NCI-H2107 treated with DMSO at 0.1 percent for 48 hours (cell line): ENCODE data around the gene KRTAP15-1.

Experiments
- DNase-seq: peaks from one replicate; lab custom pipeline; 2025; ENCODE audit not compliant: unreplicated experiment; lab: John Stamatoyannopoulos, UW

The KRTAP15-1 gene, protein sequence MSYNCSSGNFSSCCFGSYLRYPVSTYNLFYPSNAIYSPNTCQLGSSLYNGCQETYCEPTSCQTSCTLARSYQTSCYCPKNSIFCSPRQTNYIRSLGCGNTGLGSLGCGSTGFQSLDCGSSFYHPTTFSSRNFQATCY

GRCh38 chr21:30439975-30440374 is at the start of gene KRTAP15-1:
Gene KRTAP15-1 (plus strand): TSS chr21:30440275. CDS start chr21:30440328, 53 bp downstream.
- DNase-seq: no peak

DNA sequence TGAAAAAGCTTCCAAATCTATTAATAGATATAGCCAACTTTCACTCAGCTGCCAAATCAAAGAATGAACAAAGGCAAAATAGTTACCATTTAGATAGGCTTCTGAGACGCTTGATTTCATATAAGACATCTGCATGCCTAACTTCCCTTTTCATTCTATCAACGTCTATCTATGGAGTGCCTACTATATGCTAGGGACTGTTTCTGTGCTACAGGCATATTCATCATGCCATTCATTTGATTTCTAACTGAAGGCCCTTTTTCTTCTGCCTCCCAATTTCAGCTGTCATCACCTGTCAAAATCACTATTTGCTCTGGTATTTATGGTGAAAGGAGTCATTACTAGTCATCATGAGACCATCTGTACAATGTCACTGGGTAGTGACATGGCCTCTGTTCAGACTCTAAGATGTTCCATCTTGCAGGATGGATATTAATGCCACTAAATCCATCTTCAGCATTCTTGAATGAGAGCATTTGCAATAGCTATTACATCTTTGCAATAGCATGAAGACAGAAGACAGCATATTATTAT is 48.5 kb upstream of the KRTAP15-1 start:
- no peak for DNase-seq

GRCh38 chr21:30395731-30396130 is 44.3 kb upstream of the KRTAP15-1 start, which contains the start of gene KRTAP13-1:
Gene KRTAP13-1 (plus strand): TSS chr21:30396031. CDS start chr21:30396087, 56 bp downstream.
- no peak for DNase-seq

DNA sequence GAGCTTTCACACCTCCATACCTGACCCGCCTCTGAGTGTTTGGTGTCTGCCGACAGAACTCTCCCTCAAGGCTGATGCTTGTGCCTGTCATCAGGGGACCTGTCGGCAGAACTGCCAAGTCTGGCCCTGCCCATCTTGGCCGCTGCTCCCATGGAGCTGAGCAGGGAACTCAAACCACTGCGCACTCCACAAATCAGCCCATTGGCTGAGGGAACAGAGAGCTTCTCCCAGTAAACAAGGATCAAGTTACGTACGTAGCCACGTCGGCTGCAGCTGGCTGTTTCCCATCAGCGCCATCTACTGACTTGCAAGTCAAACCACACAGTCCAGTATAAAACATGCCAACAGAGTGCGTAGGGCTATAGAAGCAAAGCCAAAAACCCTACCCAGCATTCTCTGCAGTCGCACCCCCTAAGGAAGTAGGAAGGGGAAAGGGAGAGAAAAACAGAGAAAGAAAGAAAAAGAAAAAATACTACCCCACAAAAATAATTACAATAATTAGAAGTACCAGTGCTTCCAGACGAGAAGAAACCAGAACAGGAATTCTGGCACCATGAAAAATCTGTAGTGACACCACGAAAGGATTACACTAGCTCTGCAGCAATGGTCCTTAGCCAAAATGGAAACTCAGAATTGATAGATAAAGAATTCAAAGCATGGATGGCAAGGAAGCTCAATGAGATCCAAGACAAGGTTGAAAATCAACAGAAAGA is 31.1 kb upstream of the KRTAP15-1 start:
- DNase-seq: peak; percentile 93

GRCh38 chr21:30415993-30416392 is 24.1 kb upstream of the KRTAP15-1 start:
- no peak for DNase-seq

GRCh38 chr21:30425826-30426225 is 14.2 kb upstream of the KRTAP15-1 start, which contains the start of gene KRTAP13-3:
Gene KRTAP13-3 (minus strand): TSS chr21:30425926. CDS start chr21:30425912, 14 bp downstream.
- no peak for DNase-seq

- DNase-seq: no peak
Observed at GRCh38 chr21:30426731-30427130, 13.3 kb upstream of the KRTAP15-1 start.

DNA sequence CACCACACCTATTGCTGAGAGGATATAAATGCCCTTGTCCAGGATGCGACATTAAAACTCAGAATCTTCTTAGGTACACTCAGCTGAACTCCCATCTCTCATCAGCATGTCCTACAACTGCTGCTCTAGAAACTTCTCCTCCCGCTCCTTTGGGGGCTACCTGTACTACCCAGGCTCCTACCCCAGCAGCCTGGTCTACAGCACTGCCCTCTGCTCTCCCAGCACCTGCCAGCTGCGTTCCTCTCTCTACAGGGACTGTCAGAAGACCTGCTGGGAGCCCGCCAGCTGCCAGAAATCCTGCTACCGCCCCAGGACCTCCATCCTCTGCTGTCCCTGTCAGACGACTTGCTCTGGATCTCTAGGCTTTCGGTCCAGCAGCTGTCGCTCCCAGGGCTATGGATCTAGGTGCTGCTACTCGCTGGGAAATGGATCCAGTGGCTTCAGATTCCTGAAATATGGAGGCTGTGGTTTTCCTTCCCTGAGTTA is 9.9 kb upstream of the KRTAP15-1 start, which contains the start of gene KRTAP13-4:
Gene KRTAP13-4 (plus strand): TSS at position 51 of the 486 bp plus-strand sequence. CDS start 56 bp downstream, at position 107.
- no peak for DNase-seq

DNA sequence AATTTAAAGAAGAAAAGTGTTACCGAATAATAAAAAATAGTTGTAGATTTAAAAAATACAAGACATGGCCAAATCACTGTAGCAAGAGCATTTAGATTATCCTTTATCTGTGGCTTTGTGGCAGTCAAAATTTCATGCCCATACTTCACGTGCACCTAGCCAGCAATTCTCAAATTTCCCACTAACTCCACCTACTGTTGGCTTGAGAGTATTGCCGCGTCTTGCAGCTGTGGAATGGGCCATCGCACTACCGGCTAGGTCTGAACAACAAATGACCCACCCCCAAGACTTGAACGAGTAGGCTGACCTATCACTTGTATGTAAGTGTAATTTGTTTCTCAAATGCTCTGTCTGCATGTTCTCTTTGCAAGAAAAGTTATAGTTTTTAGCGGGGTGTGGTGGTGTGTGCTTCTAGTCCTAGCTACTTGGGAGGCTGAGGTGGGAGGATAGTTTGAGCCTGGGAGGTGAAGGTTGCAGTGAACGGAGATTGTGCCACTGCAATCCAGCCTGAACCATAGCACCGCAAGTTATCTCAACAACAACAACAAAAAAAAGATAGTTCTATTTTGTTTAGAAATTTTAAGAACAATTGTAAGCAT is 5.9 kb upstream of the KRTAP15-1 start:
- peak; percentile 34 for DNase-seq

DNA sequence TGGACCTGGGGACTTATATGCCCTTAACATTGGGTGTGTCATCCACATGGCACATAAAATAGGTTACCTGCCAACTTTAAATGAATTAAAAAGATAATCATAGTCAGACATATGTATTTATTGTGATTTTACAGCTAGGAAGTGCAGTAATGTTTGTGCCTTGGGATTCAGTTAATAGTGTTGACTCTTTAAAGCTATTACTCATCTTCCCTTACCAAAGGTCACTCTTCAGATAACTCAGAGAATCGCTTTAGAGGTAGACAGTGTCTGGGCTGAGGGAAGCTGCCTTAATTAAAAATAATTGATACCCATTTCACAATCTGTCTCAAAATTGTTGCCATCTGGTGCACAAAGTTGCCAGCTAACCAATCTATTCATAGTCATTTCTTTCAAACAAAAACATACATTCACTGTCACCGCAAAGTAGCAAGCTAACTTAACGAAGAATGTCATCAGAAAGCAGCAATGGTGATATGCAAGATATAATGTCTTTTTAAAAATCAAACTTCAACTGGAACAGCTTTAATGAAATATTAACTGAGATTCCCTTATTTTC is 3.0 kb upstream of the KRTAP15-1 start:
- DNase-seq: no peak

DNA sequence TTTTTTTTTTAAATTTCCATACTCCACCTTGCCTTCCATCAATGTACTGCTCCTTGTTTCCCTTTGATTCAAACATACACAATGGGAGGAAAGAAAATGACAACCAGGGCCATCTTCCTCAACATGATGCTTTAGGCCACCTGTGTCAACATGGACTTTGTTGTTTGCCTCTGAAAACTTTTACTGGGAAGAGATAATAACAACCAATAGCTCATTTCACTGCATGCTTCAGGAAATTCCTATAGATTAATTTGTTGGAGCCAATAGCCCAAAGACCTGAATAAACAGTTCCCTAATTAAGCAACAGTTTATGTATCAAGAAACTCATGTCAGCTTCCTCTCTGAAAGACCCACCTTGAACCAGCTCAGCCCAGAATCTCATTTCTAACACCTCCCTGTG is 3.2 kb downstream of the KRTAP15-1 start:
- DNase-seq: no peak

DNA sequence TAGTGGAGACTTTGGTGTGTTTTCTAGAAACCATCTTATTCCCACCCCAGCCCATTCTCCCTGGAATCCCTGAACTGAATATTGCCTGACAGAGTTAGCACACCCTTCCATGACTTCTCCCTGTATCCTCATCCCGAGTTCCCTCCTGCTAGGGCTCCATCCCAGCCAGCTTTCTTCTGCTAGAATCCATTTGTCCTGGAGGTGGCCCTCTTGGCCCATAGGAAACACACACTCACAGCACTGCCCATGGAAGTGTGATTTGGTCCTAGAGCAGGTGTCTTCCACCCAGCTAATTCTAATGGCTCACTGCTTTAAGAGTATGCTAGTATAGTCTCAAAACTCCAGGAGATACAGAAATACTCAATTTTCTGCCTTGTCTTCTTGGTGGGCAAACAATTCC is 4.1 kb downstream of the KRTAP15-1 start:
- no peak for DNase-seq

DNA sequence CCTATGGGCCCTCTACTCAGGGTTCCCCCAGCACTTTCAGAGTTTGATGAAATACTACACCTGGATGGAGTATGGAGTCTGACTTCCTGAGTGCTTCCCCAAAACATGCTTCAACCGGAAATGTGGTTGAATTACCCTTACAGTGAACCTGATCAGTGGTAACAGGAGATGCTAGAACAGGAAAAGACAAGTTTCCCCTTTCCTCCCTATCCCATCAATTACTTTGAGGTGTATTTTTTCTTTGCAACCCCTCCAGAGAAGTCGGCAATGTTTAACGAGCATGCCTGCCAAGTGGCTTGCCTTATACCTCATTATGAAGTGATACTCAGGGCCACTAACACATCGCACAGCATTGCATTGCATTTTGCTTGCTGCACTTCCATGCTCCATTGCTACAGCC is 7.0 kb downstream of the KRTAP15-1 start:
- DNase-seq: no peak

GRCh38 chr21:30448514-30448913 is 8.4 kb downstream of the KRTAP15-1 start:
- DNase-seq: no peak

GRCh38 chr21:30463713-30464112 is 23.6 kb downstream of the KRTAP15-1 start:
- no peak for DNase-seq

- DNase-seq: no peak
Observed at GRCh38 chr21:30468900-30469714, 29.0 kb downstream of the KRTAP15-1 start.

GRCh38 chr21:30478004-30478403 is 37.9 kb downstream of the KRTAP15-1 start:
- DNase-seq: no peak

DNA sequence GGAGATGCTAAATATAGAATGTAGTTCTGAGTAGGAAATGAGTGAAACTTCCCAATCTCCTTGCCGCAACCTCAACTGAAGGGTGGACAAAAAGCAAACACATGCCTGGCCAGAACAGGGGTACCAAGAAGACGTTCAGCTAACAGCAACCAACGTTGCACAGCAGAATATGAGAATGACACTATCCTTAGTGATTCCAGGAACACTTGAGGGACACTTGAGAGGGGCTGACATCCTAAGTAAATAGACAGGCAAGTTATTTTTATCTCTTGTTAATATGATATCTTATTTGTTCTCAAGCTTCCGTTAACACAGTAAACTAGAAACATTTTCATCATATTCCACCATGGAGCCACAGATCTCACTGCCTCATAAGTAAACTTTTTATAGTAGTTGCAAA is 39.2 kb downstream of the KRTAP15-1 start:
- DNase-seq: no peak

- DNase-seq: no peak
Observed at GRCh38 chr21:30480145-30480544, 40.1 kb downstream of the KRTAP15-1 start, which contains the start of gene KRTAP19-1. Gene KRTAP19-1 (minus strand): TSS chr21:30480367. CDS start chr21:30480317, 50 bp downstream.

DNA sequence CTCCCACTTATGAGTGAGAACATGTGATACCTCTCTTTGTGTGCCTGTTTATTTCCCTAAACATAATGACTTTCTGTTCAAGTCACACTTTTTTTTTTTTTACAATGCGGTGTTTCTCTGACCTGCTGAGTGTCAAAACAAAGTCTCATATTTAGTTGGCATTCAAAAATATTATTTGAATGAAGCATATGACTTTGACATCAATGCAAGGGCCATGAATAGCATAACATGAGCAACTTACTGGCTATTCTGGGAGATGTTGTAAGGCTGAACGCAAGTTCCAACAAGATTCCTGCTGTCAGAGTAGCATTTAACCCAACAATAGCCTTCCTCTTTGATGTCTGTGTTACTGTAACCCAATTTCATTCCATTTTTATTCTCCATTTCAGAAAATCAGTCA is 42.1 kb downstream of the KRTAP15-1 start:
- DNase-seq: no peak
